K562 (cell line): ENCODE data around the gene CD72.
"Not testable (repeated sequence)": the region's sequence is repeated elsewhere in the genome, so short reads cannot be mapped to it uniquely, and the experiment has no call there.

Experiments
- ELF2 ChIP-seq: fragments of 250-450 bp; sonication (Bioruptor Pico); IDR thresholded peaks from 2 replicates; pipeline ENCODE4 v1.5.0; 2021; ENCODE audit warnings: mild to moderate bottlenecking
- EZH2 ChIP-seq: IDR thresholded peaks from 2 replicates; pipeline ENCODE4 v1.6.1; 2012; ENCODE audit warnings: low read depth, mild to moderate bottlenecking, inconsistent platforms, low read length, borderline replicate concordance
- GABPB1 ChIP-seq: sonication (generic); formaldehyde crosslinking; IDR thresholded peaks from 2 replicates; pipeline ENCODE4 v1.8.0; 2022; ENCODE audit warnings: mild to moderate bottlenecking, missing genetic modification reagents
- GTF2E2 ChIP-seq: fragments of 200-800 bp; sonication (Bioruptor generic); IDR thresholded peaks from 2 replicates; pipeline ENCODE4 v1.6.1; 2016; ENCODE audit warnings: missing genetic modification characterization, missing compliant biosample characterization
- HCFC1 ChIP-seq: IDR thresholded peaks from 2 replicates; pipeline ENCODE4 v1.6.1; 2012; ENCODE audit warnings: low read depth, low read length, improper control_type of control experiment
- POLR2A ChIP-seq: fragments of 450-650 bp; conservative IDR thresholded peaks from 2 replicates; pipeline ENCODE4 v1.6.1; 2016
- POLR2AphosphoS5 ChIP-seq: IDR thresholded peaks from 2 replicates; pipeline ENCODE4 v1.6.1; 2011; ENCODE audit warnings: mild to moderate bottlenecking, low read depth, low read length, moderate library complexity; ENCODE audit not compliant: control insufficient read depth, insufficient read depth
- YBX1 ChIP-seq: fragments of 450-650 bp; IDR thresholded peaks from 2 replicates; pipeline ENCODE4 v1.7.1; 2016; ENCODE audit warnings: mild to moderate bottlenecking
- ZNF280B ChIP-seq: fragments of 250-450 bp; sonication (Bioruptor Pico); IDR thresholded peaks from 2 replicates; pipeline ENCODE4 v1.5.1; 2021; ENCODE audit warnings: mild to moderate bottlenecking
- ZSCAN29 ChIP-seq: fragments of 450-650 bp; IDR thresholded peaks from 2 replicates; pipeline ENCODE4 v1.6.1; 2017
- TF ChIP-seq, protein P1 (sequence below): fragments of 200-800 bp; sonication (Bioruptor generic); IDR thresholded peaks from 2 replicates; pipeline ENCODE4 v1.6.1; 2016; ENCODE audit warnings: missing genetic modification characterization, missing compliant biosample characterization

GRCh38 chr9:35641478-35641877 lies 23.3 kb upstream of the CD72 start:
- TF ChIP-seq POLR2A; HCFC1; EZH2; YBX1; GTF2E2; ZNF280B (CRISPR knock-in tag); ZSCAN29; POLR2AphosphoS5; ELF2; GABPB1: not testable (repeated sequence)
- TF ChIP-seq, protein P1, sequence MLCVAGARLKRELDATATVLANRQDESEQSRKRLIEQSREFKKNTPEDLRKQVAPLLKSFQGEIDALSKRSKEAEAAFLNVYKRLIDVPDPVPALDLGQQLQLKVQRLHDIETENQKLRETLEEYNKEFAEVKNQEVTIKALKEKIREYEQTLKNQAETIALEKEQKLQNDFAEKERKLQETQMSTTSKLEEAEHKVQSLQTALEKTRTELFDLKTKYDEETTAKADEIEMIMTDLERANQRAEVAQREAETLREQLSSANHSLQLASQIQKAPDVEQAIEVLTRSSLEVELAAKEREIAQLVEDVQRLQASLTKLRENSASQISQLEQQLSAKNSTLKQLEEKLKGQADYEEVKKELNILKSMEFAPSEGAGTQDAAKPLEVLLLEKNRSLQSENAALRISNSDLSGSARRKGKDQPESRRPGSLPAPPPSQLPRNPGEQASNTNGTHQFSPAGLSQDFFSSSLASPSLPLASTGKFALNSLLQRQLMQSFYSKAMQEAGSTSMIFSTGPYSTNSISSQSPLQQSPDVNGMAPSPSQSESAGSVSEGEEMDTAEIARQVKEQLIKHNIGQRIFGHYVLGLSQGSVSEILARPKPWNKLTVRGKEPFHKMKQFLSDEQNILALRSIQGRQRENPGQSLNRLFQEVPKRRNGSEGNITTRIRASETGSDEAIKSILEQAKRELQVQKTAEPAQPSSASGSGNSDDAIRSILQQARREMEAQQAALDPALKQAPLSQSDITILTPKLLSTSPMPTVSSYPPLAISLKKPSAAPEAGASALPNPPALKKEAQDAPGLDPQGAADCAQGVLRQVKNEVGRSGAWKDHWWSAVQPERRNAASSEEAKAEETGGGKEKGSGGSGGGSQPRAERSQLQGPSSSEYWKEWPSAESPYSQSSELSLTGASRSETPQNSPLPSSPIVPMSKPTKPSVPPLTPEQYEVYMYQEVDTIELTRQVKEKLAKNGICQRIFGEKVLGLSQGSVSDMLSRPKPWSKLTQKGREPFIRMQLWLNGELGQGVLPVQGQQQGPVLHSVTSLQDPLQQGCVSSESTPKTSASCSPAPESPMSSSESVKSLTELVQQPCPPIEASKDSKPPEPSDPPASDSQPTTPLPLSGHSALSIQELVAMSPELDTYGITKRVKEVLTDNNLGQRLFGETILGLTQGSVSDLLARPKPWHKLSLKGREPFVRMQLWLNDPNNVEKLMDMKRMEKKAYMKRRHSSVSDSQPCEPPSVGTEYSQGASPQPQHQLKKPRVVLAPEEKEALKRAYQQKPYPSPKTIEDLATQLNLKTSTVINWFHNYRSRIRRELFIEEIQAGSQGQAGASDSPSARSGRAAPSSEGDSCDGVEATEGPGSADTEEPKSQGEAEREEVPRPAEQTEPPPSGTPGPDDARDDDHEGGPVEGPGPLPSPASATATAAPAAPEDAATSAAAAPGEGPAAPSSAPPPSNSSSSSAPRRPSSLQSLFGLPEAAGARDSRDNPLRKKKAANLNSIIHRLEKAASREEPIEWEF (CRISPR knock-in tag): not testable (repeated sequence)
